ENCODE results near the gene CTNNBIP1.

The CTNNBIP1 gene

GRCh38 chr1:9835758-9836631, 74.1 kb downstream of the CTNNBIP1 start:
- DNase-seq, result peak in 14 of 56 donors; percentile 18 to 59 (median 37)

DNA sequence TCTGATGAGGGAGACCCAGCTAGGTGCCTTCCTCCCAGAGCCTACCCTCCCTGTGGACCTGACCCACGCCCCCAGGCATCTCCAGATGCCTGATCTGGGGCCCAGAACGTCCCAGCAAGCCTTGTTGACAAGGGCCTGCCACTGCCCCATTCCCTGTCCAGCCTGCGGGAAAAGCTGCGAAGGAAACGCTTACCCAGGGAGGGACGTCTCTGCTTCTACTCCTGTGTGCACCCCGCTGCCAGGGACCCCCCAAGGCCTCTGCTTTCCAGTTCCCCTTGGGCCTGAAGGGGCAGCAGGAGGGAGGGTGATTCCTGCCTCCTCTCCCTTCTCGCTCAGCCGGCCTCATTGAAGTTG, 74.7 kb downstream of the CTNNBIP1 start:
- DNase-seq, result no peak

- DNase-seq, result no peak
These were observed 76.4 kb downstream of the CTNNBIP1 start for GRCh38 chr1:9833632-9834031.

- DNase-seq, result peak in 3 of 56 donors; percentile 17 to 31 (median 23)
These were observed 82.4 kb downstream of the CTNNBIP1 start for GRCh38 chr1:9827558-9828185.

- no peak for DNase-seq
These were observed 83.5 kb downstream of the CTNNBIP1 start for GRCh38 chr1:9826616-9827015.

- DNase-seq, result no peak
These were observed 84.0 kb downstream of the CTNNBIP1 start for GRCh38 chr1:9826087-9826486.

DNA sequence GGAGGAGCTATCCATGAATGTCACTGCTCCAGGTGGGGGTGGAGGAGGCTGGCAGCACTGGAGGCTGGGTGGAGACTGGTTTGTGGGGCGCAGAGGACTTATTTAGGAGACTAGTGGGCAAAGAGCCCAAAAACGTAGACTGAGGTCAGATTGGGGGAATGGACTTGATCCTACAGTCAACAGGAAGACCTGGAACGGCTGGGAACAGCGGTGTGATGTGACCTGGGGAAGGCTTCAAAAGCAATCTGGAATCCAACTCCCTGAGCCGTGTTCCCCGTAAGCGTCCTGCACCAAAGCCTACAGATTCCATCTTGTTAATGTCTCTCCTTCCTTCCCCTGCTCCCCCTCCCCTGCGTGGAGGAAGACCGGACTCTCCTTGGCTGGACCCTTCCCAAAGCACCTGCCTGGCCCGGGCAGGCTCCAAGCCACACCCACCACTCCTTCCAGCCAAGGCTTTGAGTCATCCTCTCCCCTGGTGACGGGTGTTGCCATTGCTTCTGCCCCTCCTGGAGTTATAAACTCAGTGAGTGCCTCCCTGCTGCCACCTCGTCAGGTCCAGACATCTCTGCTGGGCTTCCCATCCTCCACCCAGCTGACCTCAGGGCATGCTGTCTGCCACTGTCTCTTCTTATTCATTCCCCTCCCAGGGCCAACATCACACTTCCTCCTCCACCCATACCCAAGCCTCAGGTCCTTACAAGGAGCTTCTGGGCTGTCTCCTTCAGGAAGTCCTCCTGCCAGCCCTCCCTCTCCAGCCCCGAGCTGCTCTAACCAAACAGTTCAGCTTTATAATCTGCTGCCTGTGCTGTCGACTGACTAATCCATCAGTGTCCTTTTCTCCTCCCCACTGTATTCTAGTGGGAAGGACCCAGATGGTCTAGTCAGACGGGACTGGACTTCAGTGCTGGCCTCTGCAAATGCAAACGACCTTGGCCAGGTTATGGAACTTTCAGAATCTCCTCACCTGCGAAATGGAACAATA, 84.7 kb downstream of the CTNNBIP1 start:
- peak in 8 of 56 donors; percentile 8 to 56 (median 36) for DNase-seq

DNA sequence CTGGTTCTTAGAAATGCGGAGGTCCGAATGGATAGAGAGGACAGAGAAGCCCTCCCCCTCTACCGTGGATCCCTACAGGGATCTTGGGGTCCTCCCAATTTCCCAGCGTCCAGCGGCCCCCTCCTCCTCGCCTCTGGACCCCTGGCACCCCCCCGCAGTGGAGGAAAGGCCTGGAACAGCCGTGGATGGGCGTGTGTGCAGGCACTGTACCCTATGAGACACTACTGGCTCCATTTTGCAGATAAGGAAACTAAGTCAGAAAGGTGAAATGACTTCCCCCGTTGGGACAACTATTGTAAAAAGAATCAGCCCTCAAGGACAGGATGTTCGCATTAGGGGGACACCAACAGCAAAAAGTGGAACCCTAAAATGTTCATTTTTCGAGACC, 85.4 kb downstream of the CTNNBIP1 start:
- DNase-seq, result no peak

DNA sequence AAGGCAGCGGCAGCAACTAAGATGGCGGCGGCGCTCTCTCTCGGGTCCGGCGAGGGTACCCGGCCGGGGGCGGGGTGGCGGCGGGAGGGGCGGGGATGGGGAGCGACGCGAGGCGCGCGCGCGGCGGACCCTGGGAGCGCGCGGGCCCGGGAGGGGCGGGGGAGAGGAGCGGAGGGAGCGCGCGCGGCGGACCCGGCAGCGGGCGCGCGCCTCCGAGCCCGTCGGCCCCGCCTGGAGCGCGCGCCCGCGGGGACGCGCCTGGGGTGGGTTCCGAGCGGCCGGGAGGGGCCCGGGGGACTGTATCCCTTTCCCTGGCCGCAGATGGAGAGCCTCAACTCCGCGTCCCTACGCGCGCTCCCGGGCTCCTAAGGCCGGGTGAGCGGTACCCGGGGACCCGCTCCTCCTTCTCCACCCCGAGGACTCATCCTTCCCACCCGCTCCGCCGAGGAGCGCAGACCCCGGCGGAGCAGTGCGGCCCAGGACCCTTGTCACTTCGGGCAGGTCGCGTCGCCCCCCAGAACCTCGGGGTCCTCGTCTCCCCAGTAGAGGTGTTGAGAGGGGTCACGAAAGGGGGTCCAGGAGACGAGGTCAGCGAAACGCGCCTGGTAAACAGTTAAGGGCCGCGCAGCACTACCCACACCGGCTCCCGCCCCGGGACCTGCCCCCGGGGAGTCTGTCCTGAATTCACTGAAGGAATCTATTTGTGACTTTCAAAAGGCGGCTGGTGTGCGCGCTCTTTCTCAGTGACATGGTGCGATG, 85.9 kb downstream of the CTNNBIP1 start, which contains the start of gene CLSTN1:
CLSTN1 (minus strand) TSS at position 23 of the 759 bp plus-strand sequence. CDS start 232 bp downstream, outside the sequence.
- peak in 54 of 56 donors; percentile 40 to 95 (median 82) for DNase-seq

DNA sequence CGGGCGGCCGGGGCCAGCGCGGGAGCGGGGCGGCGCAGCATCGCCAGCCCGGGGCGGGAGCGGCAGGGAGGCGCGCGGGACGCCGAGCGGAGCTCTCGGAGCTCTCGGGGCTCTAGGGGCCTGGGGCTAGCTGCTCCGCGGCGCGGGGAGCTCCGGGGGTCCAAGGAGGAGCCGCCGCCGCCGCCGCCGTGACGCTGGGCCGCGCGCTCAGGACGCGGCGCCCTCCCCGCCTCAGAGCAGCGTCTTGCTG, 86.5 kb downstream of the CTNNBIP1 start:
- no peak for DNase-seq

DNA sequence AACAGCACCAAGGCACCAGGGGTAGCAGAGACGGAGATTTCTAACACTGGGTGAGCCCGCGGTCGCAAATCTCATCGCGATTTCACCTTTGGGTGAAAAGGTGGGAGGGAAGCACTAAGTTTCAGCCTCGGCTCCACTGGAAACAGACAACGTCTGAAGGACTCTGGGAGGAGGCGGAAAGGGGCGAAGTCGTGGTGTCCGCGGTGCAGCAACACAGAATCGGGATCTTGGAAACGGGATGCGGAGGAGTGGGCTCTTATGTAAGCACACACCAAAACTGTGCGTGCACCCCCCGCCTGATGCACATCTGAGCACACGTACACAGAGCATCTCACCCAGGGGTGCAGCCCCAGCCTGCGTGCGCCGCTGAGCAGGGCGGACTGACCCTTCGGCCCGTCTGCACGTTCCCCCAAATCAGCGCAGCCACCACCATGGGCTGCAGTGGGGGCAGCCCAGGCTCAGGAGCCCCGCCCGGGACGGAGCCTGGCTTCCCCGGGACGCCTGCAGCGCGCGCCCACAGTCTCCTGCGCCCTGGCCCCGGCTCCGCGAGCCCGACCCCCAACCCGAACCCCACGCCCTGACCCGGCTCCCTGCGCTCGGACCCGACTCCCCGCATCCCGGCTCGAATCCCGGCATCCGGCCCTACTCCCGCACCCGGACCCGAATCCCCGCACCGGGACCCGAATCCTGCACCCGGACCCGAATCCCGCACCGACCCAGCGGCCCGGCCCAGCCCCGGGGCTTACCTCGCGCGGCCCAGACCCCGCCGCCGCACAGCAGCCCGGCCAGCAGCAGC, 87.0 kb downstream of the CTNNBIP1 start:
- DNase-seq, result peak in 24 of 56 donors; percentile 23 to 64 (median 39)

GRCh38 chr1:9822490-9822889, 87.6 kb downstream of the CTNNBIP1 start:
- no peak for DNase-seq

GRCh38 chr1:9821710-9822109, 88.4 kb downstream of the CTNNBIP1 start:
- DNase-seq, result no peak

DNA sequence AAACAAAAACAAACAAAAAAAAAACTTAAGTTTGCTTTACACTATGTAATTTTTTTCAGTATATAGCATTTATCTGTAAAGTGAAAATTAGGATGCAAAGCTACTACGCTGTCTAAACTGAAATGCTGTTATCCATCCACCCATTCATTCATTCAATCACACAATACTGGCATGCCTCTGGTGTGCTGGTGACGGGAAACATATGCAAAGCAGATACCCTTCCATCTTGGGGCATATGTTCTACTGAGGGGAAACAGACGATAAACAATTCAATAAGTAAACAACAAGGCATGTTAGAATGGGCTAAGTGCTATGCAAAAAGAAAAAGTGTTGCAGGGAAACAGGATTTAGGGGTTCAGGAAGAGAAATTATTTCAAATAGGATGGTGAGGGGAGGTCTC, 89.5 kb downstream of the CTNNBIP1 start:
- DNase-seq, result no peak

DNA sequence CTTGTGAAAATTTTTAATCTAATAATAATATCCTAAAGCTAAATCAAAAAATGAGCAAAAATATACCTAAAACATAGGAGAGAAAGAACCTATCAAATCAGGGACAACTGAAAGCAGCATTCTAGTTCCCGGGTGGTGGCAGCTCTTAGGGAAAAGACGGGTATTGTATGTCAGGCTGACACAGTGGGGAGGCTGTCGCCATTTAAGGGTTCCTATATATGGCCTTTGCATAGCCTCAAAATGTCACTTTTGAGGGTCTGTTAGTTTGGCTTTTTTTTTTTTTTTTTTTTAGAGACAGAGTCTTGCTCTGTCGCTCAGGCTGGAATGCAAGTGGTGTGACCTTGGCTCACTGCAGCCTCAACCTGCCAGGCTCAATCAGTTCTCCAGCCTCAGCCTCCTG, 92.3 kb downstream of the CTNNBIP1 start:
- DNase-seq, result no peak

GRCh38 chr1:9816199-9816598, 93.9 kb downstream of the CTNNBIP1 start:
- no peak for DNase-seq

DNA sequence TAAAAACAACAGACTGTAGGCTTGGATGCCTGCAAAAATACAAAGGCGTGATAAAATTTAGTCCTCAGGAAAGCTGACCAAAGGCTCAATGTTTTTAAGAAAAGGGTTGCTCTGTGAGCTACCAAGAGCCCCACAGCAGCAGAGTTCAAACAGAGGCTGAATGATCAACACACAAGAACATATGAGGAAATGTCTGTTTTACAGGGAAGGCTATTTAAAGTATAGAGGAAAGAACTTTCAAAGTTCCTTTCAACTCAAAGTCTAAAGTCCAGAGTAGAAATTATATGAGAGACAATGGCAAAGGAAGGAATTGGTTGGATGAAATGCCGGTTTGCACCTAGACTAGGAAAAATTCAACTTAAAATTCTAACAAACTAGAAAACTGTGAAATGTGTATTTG, 94.9 kb downstream of the CTNNBIP1 start:
- no peak for DNase-seq

DNA sequence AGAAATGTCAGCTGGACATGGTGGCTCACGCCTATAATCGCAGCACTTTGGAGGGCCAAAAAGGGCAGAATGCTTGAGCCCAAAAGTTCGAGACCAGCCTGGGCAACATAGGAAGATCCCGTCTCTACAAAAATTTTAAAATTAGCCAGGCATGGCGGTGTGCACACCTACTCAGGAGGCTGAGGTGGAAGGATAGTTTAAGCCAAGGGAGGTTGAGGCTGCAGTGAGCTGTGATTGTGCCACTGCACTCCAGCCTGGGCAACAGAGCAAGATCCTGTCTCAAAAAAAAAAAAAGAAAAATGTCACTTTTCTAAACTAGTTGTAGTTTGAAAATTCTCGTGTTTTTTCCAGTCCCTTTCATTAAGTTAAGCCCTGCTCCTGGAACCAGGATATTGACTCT, 95.5 kb downstream of the CTNNBIP1 start:
- DNase-seq, result no peak

- DNase-seq, result no peak
These were observed 98.7 kb downstream of the CTNNBIP1 start for GRCh38 chr1:9811239-9811966.
